ENCODE measurements around the gene NYAP2.

The NYAP2 gene

DNA sequence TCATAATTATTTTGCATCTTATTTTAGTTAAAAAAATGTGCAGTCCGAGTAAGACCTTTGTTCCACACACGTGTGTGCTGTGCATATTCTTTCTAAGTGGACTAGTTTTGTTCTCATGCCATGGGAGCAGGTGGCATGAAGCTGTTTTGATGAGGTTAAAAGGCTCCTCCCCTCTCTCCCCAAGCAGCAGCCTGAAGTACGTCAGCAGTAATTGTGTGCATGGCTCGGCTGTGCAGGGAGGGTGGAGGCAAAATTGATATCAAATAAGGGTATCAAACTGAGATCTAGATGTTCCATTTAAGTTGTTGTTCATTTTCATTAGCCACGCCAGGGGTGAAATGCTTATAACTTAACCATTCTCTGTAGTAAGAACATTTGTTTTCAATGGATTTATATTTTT is at the start of gene NYAP2:
TSS of gene NYAP2 (plus strand) at position 207 of the 400 bp plus-strand sequence. CDS start 9,171 bp downstream, outside the sequence.
- no peak for DNase-seq (ENCODE audit: low read depth, low spot score)

DNA sequence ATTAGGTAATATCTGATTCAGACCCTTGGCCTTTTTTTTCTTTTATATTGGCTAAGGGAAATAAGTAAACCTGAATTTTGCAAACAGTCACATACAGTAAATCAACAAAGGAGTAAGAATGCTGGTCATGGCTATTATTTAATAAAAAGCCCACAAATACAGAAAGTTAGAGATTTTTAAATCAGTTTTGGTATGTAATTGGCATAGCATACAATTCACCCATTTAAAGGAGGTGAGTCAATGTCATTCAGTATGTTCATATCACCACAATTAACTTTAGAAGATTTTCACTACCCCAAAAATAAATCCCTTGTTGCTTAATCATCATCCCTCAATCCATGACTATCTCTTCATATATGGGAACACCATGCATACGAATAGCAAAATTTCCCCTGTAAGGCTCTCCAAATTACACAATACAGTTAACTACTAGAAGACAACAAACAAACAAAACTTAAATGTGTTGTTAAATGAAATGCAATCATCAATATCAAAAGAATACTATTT is 45.9 kb upstream of the NYAP2 start:
- DNase-seq (ENCODE audit: low read depth, low spot score) = no peak

DNA sequence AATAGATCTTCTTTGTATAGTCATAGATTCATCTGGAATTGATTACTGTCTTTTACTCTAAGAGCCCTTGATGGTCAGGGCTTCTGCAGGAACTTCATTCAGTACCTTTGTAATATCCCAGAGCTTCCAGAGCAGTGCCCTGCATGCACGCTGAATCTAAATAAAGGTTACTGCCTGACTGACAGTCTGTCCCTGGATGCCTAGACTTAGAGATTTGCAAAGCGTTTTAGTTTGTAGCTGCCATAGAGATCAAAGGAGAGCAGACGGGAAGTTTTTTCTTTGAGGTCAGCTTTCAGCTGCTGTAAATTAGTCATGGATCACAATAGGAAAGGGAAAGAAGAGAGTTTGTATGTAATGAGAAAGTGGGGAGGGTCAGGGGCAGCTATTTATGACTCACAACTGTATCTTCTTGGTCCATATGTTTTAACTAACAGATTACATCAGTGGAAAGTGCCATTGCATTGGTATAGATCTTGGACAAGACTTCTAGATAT is 45.2 kb upstream of the NYAP2 start:
- peak; percentile 44 for DNase-seq (ENCODE audit: low read depth, low spot score)

DNA sequence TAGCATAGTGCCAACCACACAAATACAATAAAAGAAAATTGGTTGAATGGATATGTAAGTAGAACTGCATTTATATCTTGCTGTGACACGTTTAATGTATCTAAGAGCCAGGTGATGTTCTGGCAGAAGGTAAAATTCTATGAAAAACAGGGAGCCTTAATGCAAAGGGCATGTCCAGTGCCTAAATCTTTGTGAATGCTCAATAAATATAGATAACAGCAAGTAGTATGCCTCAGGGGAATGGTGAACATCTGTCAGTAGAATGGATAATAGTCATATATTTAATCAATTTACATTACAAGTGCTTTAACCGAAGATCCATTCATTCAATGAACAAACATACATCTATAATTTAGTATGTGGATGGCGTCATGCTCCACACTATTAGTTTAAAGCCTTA is 43.7 kb upstream of the NYAP2 start:
- DNase-seq (ENCODE audit: low read depth, low spot score) = no peak

DNA sequence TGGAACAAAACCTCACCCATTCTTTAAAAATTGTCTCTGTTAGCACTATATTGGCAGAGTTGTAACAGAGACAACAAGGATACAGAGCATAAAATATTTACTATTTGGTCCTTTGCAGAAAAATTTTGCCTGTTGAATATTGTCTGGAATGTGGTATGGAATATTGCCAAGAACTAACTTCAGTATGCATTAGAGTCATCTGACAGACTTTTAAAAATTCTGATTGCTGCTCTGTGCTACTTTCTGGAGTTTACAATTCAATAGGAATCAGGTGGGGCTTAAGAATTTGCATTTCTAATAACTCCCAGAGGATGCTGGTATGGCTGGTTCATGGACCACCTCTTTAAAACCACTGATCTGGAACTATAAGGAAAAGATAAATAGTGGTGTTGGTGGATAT is 32.8 kb upstream of the NYAP2 start:
- DNase-seq (ENCODE audit: low read depth, low spot score) = no peak

DNA sequence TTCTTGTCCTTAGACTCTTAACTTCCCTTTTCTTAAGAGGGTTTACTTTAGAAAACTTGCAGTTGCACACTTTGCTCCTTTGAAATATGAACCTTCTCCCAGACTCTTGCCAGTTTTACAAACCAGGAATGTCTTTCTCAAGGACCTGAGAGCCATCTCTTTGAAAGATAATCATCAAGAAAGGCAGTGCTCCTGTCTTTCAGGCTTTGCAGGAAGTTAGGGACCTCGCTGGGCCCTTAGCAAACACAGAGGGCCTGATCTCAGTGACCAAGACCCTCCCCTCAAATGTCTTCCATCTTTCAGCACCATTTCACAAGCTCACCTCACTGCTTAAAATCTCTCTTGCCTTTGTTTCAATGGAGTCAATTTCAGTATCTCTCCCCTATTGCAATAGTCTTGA is 32.0 kb upstream of the NYAP2 start:
- no peak for DNase-seq (ENCODE audit: low read depth, low spot score)

DNA sequence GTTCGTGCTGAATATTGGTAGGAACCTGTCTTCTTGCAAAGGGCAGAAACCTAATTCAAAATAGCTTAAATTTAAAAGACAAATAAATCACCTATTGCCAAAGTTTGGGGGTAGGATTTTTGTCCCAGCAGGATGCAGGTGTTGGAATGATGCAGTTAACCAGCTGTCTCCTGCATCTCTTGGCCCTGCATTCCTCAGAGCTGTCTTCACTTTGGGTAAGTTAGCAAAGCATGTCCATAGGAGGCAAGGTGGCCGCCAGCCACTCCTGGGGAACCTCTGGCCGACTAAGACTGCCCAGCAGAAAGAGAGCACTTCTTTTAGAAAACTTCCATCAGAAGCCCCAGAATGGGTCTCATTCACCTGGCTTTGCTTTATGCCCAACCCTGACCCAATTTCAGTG is 20.5 kb upstream of the NYAP2 start:
- DNase-seq (ENCODE audit: low read depth, low spot score) = no peak

DNA sequence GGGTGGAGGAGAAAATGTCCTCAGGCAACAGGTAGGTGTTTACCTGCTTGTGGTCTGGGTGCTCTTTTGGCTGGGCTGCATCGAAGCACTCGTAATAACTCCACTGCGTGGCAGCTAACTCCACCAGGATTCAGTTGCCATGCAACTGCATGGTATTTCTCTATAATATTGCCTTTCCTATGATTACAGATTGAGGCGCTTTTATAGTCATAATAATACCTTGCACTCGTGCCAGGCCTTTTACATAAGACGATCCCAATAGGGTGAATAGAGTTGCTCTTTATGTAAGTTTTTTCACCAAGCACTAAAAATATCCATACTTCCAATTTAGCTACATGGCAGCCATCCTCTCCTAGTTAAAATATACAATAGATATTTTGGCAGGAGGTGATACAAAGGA is 19.7 kb upstream of the NYAP2 start:
- no peak for DNase-seq (ENCODE audit: low read depth, low spot score)

DNA sequence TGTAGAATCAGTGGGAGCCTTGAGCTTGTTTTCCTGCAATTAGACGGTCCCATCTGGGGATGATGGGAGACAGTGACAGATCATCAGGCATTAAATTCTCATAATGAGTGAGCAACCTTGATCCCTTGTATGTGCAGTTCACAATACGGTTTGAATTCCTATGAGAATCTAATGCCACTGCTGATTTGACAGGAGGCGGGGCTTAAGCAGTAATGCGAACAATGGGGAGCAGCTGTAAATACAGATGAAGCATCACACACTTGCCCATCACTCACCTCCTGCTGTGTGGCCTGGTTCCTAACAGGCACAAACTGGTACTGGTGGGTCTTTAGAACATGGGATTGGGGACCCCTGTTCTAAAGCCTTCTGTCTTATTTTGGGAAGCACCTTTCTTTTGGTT is 17.9 kb upstream of the NYAP2 start:
- no peak for DNase-seq (ENCODE audit: low read depth, low spot score)

DNA sequence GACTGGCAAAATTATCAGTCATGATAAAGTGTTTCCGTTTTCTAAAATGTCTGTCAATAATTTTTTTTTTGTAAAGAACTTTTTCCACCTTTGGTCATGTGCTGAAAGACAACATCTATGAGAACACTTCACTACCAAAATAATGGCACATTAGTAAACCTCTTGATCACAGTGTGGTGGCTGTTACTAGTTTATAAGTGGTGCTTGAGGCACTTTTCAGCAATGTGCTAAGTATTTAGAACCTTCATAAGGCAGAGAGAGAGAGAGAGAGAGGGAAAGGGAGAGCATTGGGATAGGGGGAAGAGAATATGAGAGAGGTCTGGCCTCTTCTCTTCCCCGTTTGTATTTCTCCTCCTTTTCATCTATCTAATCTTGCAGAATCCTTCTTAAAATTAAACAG is 1.1 kb upstream of the NYAP2 start:
- DNase-seq (ENCODE audit: low read depth, low spot score) = no peak

DNA sequence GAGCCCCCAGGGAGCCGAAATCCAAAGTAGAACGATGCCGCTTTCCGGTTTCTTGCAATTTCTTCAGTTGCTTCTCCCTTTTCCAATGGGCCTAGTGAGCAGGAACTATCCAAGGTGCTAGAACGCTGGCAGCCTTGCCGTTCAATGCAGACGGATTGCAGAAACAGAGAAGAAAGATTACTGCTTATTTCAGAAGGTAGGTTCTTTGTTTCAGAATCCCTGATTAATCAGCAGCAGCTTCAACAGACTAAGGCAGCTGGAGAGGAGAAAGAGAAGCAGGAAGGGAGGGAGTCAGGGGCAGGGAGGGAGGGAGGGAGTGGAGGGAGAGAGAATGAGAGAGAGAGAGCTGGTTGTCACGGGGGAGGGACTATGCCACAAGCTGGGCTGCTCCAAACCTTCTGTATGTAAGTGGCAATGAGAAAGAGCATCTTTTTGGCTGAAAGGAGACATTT is 576 bp downstream of the NYAP2 start:
- peak; percentile 43 for DNase-seq (ENCODE audit: low read depth, low spot score)

DNA sequence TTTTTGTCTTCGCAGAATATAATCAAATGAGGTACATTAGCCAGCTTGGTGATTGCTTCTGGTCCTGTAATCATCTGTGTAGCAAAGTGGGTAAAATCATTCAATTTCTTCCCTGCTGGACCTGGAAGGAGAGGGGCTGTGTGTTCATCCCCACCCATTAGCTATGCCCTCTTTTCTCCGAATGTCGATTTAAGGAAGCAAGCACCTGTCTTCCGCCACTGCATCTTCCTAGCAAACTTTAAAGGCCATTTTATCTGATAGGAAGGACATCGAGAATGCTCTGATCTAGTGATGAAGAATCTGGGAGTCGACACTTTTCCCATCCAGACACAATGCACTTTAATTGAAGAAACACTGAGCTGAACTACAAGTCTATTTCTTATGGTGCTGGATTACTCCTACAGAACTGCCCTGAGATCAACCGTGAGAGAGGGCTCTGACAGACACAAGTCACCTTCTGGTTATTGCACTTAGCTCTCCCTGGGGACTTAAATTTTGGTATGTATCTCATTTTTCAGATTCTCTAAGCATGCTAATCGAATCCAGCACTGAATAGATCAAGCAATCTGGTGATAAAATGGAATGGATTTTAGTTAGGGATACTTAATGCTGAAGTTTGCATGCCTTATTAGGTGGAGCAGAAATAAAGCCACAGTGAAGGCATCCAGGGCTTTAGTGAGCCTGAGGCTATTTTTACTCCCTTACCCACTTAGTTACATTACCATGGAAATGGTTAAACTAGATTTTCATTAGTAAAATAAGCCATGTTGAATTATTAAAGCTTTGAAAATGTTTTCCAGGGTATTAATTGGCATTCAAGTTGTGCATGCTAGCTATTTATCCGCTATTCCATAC is 1.3 kb downstream of the NYAP2 start:
- no peak for DNase-seq (ENCODE audit: low read depth, low spot score)

DNA sequence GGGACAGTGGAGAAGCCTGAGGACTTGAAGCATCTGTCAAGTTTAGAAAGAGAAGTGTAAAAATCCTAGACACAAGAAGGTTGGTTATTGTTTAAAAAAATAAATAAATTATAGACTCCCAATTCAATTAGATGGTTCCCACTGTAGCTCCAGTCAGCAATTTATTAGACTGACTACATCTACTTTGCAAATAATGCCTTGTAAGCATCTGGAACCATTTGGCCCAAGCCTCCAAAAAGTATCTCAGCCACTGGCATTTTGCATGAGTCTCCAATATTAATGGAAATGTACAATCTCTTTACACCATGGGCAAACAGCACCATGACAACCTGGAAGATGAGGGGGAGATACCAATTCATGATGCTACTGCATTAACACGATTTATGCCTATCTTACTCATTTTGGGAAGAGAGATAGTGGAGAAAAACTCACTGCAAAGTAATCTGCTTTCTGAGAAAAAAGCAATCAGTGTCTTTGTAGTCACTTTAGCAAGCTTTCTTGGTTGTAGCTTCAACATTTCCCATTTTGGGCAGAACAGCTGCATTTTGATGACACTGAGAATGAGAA is 2.8 kb downstream of the NYAP2 start:
- DNase-seq (ENCODE audit: low read depth, low spot score) = no peak

DNA sequence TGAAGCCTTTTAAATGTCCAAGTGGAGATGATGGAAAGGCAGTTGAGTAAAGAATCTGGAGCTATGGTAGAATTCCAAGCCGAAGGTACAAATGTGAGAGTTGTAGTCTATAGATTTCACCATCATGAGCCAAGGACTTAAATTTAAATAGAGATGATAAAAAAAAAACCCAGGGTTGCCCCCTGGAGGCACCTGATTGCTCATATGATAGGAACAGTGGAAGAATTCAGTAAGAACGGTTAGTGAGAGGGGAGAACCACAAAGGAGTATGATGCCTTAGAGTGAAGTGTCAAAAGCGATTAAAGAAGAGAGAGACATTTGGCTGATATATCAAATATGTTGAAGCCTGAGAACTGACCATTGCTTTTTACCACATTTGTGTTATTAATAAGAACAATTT is 11.9 kb downstream of the NYAP2 start:
- no peak for DNase-seq (ENCODE audit: low read depth, low spot score)

DNA sequence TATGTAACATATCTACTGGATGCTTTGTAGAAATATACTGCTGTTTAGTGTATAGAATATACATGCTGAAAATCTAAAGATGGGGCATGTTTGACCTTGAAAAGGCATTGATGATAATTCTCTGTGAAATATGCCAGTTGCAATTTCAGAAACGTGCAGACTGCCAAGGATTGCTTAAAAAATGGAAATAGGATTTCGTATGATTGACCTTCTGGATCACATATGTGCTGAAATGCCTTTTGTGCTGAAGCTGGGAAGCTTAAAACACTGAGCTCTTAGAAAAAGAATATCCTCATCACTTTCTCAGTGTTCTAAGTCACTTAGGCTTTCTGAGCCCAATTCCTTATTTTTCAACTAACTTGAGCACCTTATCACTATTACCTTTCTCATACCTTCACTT is 14.3 kb downstream of the NYAP2 start:
- no peak for DNase-seq (ENCODE audit: low read depth, low spot score)

DNA sequence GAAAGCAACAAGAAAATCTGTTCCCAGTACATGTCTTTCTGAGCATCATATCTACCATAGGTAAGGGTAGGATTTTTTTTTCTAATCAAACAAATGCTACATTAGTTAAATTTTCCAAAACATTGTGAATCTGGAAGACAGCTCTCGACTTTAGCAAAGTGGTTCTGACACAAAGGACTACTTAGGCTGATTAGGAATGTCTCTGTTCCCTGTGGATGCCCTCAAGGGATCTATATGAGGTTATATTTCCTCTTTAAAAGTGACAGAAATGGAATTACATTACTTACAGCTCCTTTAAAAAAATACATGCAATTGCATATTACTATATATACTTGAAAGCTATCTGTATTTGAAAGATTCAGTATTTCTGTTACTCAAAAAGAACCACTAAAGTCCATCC is 15.4 kb downstream of the NYAP2 start:
- DNase-seq (ENCODE audit: low read depth, low spot score) = no peak

DNA sequence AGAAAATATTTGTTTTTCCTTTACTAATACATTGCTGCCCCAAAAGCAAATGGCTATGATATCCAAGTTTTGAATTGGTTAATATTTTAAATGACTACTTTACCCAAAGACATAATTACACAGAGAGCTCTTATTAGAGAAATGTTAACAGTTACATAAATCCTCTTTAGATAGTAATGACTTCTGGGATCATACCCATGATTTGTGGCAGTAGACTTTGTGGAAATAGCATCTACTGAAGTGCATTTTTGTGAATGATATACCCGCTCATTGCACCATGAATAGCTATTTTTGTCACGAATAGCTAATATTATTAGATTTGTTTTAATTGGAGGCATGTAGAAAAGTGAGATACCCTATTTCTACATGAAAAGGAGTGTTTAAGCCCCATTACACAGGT is 15.8 kb downstream of the NYAP2 start:
- DNase-seq (ENCODE audit: low read depth, low spot score) = no peak

DNA sequence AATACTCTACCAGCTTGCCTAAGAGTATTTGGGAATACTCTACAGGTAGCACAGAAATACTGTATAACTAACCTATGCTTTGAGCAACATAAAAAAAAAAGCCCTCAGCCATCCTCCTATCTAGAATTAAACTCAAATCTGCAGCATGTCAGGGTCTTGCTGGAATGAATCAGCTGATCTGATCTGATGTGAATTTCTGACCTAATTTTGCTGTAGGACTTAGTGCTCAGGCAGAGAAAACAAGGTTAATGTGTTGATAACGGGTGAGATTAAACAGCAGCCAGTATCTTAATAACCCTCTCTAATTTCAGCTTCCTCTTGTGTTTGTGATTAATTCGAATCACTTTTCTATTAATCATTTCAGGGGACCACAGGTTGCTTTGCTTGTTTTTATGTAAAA is 16.3 kb downstream of the NYAP2 start:
- DNase-seq (ENCODE audit: low read depth, low spot score) = no peak

DNA sequence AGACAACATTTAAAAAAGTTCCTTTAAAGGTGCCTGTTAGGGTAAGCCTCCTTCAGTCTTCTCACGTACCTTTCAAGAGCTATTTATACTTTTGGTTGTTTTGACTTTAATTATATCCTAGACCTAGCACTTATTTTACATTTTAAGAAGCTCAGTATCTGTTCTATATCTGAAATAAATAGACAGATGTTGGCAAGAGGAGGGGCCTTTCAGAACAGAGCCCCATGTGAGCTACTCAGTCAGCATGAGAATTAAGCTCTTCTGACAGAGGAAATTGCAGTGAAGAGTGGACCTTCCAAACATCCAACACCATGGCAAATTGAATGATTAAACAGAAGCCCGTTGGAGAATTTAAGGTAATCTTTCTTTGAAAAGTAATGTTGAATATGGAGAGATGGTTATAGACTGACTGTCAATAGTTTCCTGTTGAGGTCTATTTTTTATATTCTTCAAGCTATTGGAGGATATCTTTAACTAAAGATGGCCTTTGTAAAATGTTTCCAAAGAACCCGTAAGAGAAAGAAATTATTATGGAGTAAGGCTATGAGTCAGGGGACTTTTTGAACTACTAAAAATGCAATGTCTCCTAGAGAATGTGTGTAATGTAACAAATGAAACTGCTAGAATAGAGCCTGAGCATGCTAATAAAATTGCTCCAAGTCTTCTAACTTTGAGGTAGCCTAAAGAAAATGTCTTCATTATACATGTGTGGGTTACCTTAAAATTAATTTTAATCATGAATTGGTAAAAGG is 17.3 kb downstream of the NYAP2 start:
- DNase-seq (ENCODE audit: low read depth, low spot score) = no peak

DNA sequence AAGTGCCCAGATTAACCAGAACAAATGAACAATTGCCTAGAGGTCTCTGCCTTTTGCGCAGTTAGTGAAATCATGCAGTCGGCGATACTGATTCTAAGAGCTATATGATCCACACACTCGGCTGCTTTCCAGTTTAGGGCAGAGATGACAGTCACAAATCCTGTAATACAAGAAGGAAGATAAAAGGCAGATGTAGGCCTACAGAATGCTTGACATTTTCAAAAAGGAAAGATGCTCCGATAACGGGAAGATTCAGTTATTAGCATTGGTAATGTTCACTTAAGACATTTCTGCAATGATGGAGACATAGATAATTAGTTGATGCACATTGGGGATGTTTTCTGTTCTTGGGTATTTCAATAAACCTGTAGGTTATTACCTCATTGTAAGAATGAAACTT is 19.5 kb downstream of the NYAP2 start:
- no peak for DNase-seq (ENCODE audit: low read depth, low spot score)

DNA sequence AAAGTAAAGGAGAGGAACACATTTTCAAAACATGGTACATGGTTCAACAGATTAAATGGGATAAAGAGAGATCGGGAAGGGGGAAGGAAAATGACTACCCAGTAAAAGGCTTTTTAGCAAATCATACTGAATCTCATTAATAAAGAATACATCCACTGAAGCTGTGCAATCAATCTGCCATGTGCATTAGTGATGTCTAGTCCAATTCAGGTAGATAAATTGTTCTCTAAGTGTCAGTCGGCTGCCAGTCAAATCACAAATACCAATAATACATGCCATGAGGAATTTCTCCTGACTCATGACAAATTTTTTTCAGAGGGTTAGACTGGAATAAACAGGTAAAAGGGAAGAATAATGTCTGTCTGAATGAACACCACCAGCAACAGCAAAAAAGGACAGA is 22.6 kb downstream of the NYAP2 start:
- no peak for DNase-seq (ENCODE audit: low read depth, low spot score)

DNA sequence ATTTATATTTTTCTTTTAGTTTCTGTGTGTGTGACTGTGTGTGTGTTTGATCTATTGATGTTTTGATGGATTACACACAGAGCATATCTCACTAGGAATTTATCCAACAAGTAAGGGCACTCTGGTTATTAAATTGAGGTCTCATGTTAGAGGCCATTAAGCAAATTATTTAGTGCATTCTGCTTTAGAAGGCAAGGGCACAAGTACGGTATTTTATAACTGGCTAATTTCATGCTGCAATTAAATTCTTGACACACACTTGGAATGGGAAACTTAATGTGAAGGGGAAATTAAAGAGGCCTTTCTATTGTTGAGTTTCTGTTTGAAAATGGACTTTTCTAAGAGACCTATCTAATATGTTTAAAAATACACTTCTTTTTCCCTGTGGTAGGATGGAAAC is 25.8 kb downstream of the NYAP2 start:
- DNase-seq (ENCODE audit: low read depth, low spot score) = no peak
